OCI-LY7 (cell line): ENCODE results near the gene CCL22.

Source experiments
- EZH2phosphoT487 ChIP-seq: fragments of 200-600 bp; sonication (generic); IDR thresholded peaks from 2 replicates; pipeline ENCODE4 v1.6.1; 2018; ENCODE audit warnings: low read depth, borderline replicate concordance, mild to moderate bottlenecking, mixed run types, antibody characterized with exemption, low read length, moderate library complexity, mixed read lengths
- TF ChIP-seq, protein P1 (sequence below): fragments of 200-600 bp; sonication (generic); conservative IDR thresholded peaks from 2 replicates; pipeline ENCODE4 v1.5.1; 2014; ENCODE audit warnings: mild to moderate bottlenecking, antibody characterized with exemption, low read length, moderate library complexity, mixed read lengths

DNA sequence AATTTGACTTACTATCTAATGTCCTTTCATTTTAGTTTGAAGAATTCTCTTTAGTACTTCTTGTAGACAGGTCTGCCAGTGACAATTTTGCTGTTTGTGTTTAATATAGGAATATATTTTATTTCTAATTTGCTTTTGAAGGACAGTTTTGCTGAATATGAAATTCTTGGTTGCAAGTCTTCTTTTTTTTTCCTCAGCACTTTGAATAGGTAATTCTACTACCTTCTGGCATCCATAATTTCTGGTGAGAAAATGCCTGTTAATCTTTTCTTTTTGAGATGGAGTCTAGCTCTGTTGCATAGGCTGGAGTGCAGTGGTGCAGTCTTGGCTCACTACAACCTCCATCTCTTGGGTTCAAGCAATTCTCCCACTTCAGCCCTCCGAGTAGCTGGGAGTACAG lies 25.2 kb upstream of the CCL22 start:
- TF ChIP-seq, protein P1, sequence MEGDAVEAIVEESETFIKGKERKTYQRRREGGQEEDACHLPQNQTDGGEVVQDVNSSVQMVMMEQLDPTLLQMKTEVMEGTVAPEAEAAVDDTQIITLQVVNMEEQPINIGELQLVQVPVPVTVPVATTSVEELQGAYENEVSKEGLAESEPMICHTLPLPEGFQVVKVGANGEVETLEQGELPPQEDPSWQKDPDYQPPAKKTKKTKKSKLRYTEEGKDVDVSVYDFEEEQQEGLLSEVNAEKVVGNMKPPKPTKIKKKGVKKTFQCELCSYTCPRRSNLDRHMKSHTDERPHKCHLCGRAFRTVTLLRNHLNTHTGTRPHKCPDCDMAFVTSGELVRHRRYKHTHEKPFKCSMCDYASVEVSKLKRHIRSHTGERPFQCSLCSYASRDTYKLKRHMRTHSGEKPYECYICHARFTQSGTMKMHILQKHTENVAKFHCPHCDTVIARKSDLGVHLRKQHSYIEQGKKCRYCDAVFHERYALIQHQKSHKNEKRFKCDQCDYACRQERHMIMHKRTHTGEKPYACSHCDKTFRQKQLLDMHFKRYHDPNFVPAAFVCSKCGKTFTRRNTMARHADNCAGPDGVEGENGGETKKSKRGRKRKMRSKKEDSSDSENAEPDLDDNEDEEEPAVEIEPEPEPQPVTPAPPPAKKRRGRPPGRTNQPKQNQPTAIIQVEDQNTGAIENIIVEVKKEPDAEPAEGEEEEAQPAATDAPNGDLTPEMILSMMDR, result no peak
- no peak for TF ChIP-seq EZH2phosphoT487
